GM19328 (cell line): Measurements from ENCODE around the gene TMA16.

Experiments used
- ATAC-seq: cut with Tn5 transposase; IDR thresholded peaks from one replicate; pipeline ENCODE4 v1.9.1; 2021; ENCODE audit warnings: mild to moderate bottlenecking, moderate library complexity; ENCODE audit not compliant: unreplicated experiment

Gene TMA16

GRCh38 chr4:163558539-163559044, 64.1 kb downstream of the TMA16 start:
- peak; percentile 60 for ATAC-seq

GRCh38 chr4:163562496-163562895, 68.0 kb downstream of the TMA16 start:
- ATAC-seq = no peak

GRCh38 chr4:163563592-163563991, 69.1 kb downstream of the TMA16 start:
- ATAC-seq = no peak

GRCh38 chr4:163564221-163564720, 69.8 kb downstream of the TMA16 start:
- ATAC-seq = no peak

- ATAC-seq = no peak
These were observed 71.0 kb downstream of the TMA16 start for GRCh38 chr4:163565226-163566135.

- ATAC-seq = no peak
These were observed 71.8 kb downstream of the TMA16 start for GRCh38 chr4:163566257-163566796.

- ATAC-seq = peak; percentile 78
These were observed 74.4 kb downstream of the TMA16 start for GRCh38 chr4:163568843-163569242.
